ENCODE results near the gene UBAC1.
A peak's percentile ranks its signal among the peaks of the same experiment; 100 is the strongest.

Gene UBAC1

GRCh38 chr9:135989157-135989556 is 28.0 kb upstream of the UBAC1 start:
- no peak for DNase-seq
- in situ Hi-C loops (cut with HindIII; ENCODE audit: low pct_ligation_motif_present, low sequenced_read_pairs), result no loop called here
- H3K4me3 ChIP-seq (ENCODE audit: low read depth, low read length), result no peak overlapping the region
- H3K27me3 ChIP-seq (replicated peaks), result peaks cover 4% of the 10 kb centered on the region
- peak; percentile 13 for TF ChIP-seq CTCF (IDR thresholded peaks at IDR 0.05; ENCODE audit: low read depth, low read length, missing control alignments)
- no peaks in the 10 kb centered on the region for H3K36me3 ChIP-seq (replicated peaks)
- H3K27ac ChIP-seq, result no peak overlapping the region

- no peak for TF ChIP-seq CTCF (IDR thresholded peaks at IDR 0.05; ENCODE audit: low read depth, low read length, missing control alignments)
- Histone ChIP-seq H3K27ac (no peak overlapping the region), H3K4me3 (ENCODE audit: low read depth, low read length) (no peak overlapping the region), H3K27me3 (replicated peaks) (peaks cover 4% of the 10 kb centered on the region), H3K36me3 (replicated peaks) (no peaks in the 10 kb centered on the region)
- in situ Hi-C loops (cut with HindIII; ENCODE audit: low pct_ligation_motif_present, low sequenced_read_pairs), result no loop called here
- DNase-seq, result no peak
Observed at GRCh38 chr9:135988493-135988892, 27.3 kb upstream of the UBAC1 start.

GRCh38 chr9:135987838-135988404 is 26.7 kb upstream of the UBAC1 start:
- in situ Hi-C loops (cut with HindIII; ENCODE audit: low pct_ligation_motif_present, low sequenced_read_pairs), result no loop called here
- Histone ChIP-seq H3K27me3 (replicated peaks) (peaks cover 4% of the 10 kb centered on the region), H3K36me3 (replicated peaks) (no peaks in the 10 kb centered on the region), H3K4me3 (ENCODE audit: low read depth, low read length) (no peak overlapping the region), H3K27ac (no peak overlapping the region)
- DNase-seq, result no peak
- no peak for TF ChIP-seq CTCF (IDR thresholded peaks at IDR 0.05; ENCODE audit: low read depth, low read length, missing control alignments)

GRCh38 chr9:135986605-135987004 is 25.4 kb upstream of the UBAC1 start:
- peaks cover 4% of the 10 kb centered on the region for H3K27me3 ChIP-seq (replicated peaks)
- DNase-seq, result no peak
- in situ Hi-C loops (cut with HindIII; ENCODE audit: low pct_ligation_motif_present, low sequenced_read_pairs), result no loop called here

GRCh38 chr9:135985889-135986288 is 24.7 kb upstream of the UBAC1 start:
- DNase-seq, result no peak
- in situ Hi-C loops (cut with HindIII; ENCODE audit: low pct_ligation_motif_present, low sequenced_read_pairs), result no loop called here
- H3K27ac ChIP-seq, result no peak overlapping the region
- H3K27me3 ChIP-seq (replicated peaks), result peaks cover 4% of the 10 kb centered on the region
- TF ChIP-seq CTCF (IDR thresholded peaks at IDR 0.05; ENCODE audit: low read depth, low read length, missing control alignments), result no peak
- no peak overlapping the region for H3K4me3 ChIP-seq (ENCODE audit: low read depth, low read length)
- no peaks in the 10 kb centered on the region for H3K36me3 ChIP-seq (replicated peaks)

More at GRCh38 chr9:135986605-135987004, 25.4 kb upstream of the UBAC1 start:
- H3K27ac ChIP-seq, result no peak overlapping the region
- TF ChIP-seq CTCF (IDR thresholded peaks at IDR 0.05; ENCODE audit: low read depth, low read length, missing control alignments), result no peak
- H3K36me3 ChIP-seq (replicated peaks), result no peaks in the 10 kb centered on the region
- H3K4me3 ChIP-seq (ENCODE audit: low read depth, low read length), result no peak overlapping the region

GRCh38 chr9:135985459-135985774 is 24.2 kb upstream of the UBAC1 start:
- H3K27me3 ChIP-seq (replicated peaks), result peaks cover 4% of the 10 kb centered on the region
- in situ Hi-C loops (cut with HindIII; ENCODE audit: low pct_ligation_motif_present, low sequenced_read_pairs), result no loop called here
- H3K27ac ChIP-seq, result no peak overlapping the region
- no peaks in the 10 kb centered on the region for H3K36me3 ChIP-seq (replicated peaks)
- no peak for TF ChIP-seq CTCF (IDR thresholded peaks at IDR 0.05; ENCODE audit: low read depth, low read length, missing control alignments)
- no peak overlapping the region for H3K4me3 ChIP-seq (ENCODE audit: low read depth, low read length)
- DNase-seq, result no peak

Measured in brain microvascular endothelial cell (primary cell).